Testis (tissue), 3 donors: ENCODE measurements around the gene ELOVL2. TPM values are rescaled to one million over a fixed set of nuclear protein-coding genes. Genes with fewer than 3 reads are reported as not detected.

Experiments used
- DNase-seq: peaks from one replicate; pipeline ENCODE4 v3.0.0-alpha.2; 2019
- H3K27ac ChIP-seq, 2 donors: fragments of 200-600 bp; sonication (generic); one replicate each; pipeline ENCODE4 v1.5.1; 2019
- H3K27me3 ChIP-seq: fragments of 200-600 bp; sonication (generic); one replicate; pipeline ENCODE4 v1.5.1; 2019
- H3K36me3 ChIP-seq: fragments of 200-600 bp; sonication (generic); one replicate; pipeline ENCODE4 v1.5.1; 2017; ENCODE audit warnings: low read depth; ENCODE audit errors: missing control alignments
- H3K4me1 ChIP-seq: fragments of 200-600 bp; sonication (generic); one replicate; pipeline ENCODE4 v1.5.1; 2019
- H3K4me3 ChIP-seq, 2 donors: fragments of 200-600 bp; sonication (generic); one replicate each; pipeline ENCODE4 v1.5.1; 2017 to 2019
- H3K9me3 ChIP-seq: fragments of 200-600 bp; sonication (generic); one replicate; pipeline ENCODE4 v1.5.1; 2017
- POLR2A ChIP-seq: fragments of 450-650 bp; IDR thresholded peaks from one replicate; pipeline ENCODE4 v1.6.1; 2017; ENCODE audit warnings: antibody characterized with exemption, mild to moderate bottlenecking, moderate library complexity
- WGBS, 2 donors: methylation state at CpG; one replicate each; pipeline ENCODE4 v1.1.5; 2018; 5-methylcytosine and 5-hydroxymethylcytosine counted together
- intact Hi-C: fragments of 100-400 bp; cut with DNase I; formaldehyde crosslinking; loops from one replicate; pipeline ENCODE4 v1.15.1; 2023; ENCODE audit warnings: low total_unique reads
- polyA plus RNA-seq: library from polyadenylated mRNA; stranded (reverse); fragments of 350-450 nt; fragmentation: Illumina TruSeq; extraction: RNeasy Lipid Tissue Mini Kit (QIAGEN cat#74804); gene quantifications from one replicate; pipeline ENCODE4 v1.2.3, GENCODE V29; 2014; ENCODE audit warnings: low read depth, low replicate concordance; ENCODE audit not compliant: insufficient read depth
- total RNA-seq, 2 donors: library from RNA; depleted of rRNA; stranded (reverse); fragments of >200 nt; gene quantifications; one replicate each; pipeline ENCODE4 v1.2.3, GENCODE V29; 2016
- TF ChIP-seq, protein P1 (sequence below), 3 experiments: fragments of 450-650 bp in 2 of 3; fragments of 200-600 bp in 1 of 3; sonication (generic) in 1 of 3; IDR thresholded peaks; one replicate each; pipeline ENCODE4 v1.5.1; 2016 to 2019; ENCODE audit warnings: antibody characterized with exemption in 3 of 3, mild to moderate bottlenecking in 2 of 3, moderate library complexity in 1 of 3

Gene ELOVL2
- total and polyA plus RNA-seq, 3 donors from 2014 or later = 25.0 to 30.7 (median 26.7) TPM

- peaks cover 29% of the 10 kb centered on the region for H3K4me1 ChIP-seq
- 86 to 92% methylated on average over 2 of the region's 2 CpGs for WGBS, 2 donors
- H3K9me3 ChIP-seq = no peaks in the 10 kb centered on the region
- TF ChIP-seq, protein P1, sequence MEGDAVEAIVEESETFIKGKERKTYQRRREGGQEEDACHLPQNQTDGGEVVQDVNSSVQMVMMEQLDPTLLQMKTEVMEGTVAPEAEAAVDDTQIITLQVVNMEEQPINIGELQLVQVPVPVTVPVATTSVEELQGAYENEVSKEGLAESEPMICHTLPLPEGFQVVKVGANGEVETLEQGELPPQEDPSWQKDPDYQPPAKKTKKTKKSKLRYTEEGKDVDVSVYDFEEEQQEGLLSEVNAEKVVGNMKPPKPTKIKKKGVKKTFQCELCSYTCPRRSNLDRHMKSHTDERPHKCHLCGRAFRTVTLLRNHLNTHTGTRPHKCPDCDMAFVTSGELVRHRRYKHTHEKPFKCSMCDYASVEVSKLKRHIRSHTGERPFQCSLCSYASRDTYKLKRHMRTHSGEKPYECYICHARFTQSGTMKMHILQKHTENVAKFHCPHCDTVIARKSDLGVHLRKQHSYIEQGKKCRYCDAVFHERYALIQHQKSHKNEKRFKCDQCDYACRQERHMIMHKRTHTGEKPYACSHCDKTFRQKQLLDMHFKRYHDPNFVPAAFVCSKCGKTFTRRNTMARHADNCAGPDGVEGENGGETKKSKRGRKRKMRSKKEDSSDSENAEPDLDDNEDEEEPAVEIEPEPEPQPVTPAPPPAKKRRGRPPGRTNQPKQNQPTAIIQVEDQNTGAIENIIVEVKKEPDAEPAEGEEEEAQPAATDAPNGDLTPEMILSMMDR (IDR thresholded peaks at IDR 0.05) = no peak
- no peak for TF ChIP-seq POLR2A
- no peak overlapping the region for H3K27ac ChIP-seq
- no peaks in the 10 kb centered on the region for H3K36me3 ChIP-seq
- H3K27me3 ChIP-seq = no peaks in the 10 kb centered on the region
- no peak for DNase-seq
- intact Hi-C loops = no loop called here
- H3K4me3 ChIP-seq = no peak overlapping the region
These were observed 25.9 kb downstream of the ELOVL2 start for GRCh38 chr6:11018225-11018624.

GRCh38 chr6:11017090-11017489 is 27.0 kb downstream of the ELOVL2 start:
- Histone ChIP-seq H3K27me3 (no peaks in the 10 kb centered on the region), H3K4me3 (no peak overlapping the region), H3K36me3 (no peaks in the 10 kb centered on the region), H3K27ac (peak overlapping the region in 1 of 2 donors; percentile 21), H3K9me3 (no peaks in the 10 kb centered on the region), H3K4me1 (peaks cover 28% of the 10 kb centered on the region)
- intact Hi-C loops = no loop called here
- TF ChIP-seq, protein P1 (IDR thresholded peaks at IDR 0.05) = no peak
- no peak for TF ChIP-seq POLR2A
- 73 to 77% methylated on average over 3 of the region's 3 CpGs for WGBS, 2 donors
- no peak for DNase-seq

DNA sequence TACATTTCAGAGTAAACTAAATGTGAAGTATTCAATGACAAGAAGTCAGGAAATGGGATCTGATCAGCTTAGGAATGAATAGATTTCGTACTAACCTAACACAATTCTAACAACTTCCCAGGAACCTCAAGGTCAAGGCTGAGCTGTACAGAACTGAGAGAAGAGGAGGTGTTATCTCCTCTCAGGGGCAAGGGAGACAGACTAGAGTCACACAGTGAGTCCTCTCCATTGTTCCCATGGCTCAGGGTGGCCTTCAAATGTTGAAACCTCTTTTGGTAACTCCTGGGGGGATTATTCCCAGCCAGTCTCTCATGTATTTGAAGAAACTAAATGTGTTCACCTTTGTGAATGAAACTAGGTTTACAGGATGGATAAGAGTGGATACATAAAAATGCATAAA is 27.7 kb downstream of the ELOVL2 start:
- no peak for TF ChIP-seq POLR2A
- TF ChIP-seq, protein P1 (IDR thresholded peaks at IDR 0.05) = no peak
- Histone ChIP-seq H3K36me3 (no peaks in the 10 kb centered on the region), H3K4me1 (peaks cover 22% of the 10 kb centered on the region), H3K4me3 (no peak overlapping the region), H3K9me3 (no peaks in the 10 kb centered on the region), H3K27me3 (no peaks in the 10 kb centered on the region), H3K27ac (peak overlapping the region in 1 of 2 donors; percentile 21)
- WGBS, 2 donors = 29% methylated on average over 1 of the region's 1 CpG
- no peak for DNase-seq
- intact Hi-C loops = no loop called here

- peaks cover 11% of the 10 kb centered on the region for H3K4me1 ChIP-seq
- intact Hi-C loops = no loop called here
- no peaks in the 10 kb centered on the region for H3K36me3 ChIP-seq
- no peaks in the 10 kb centered on the region for H3K9me3 ChIP-seq
- no peaks in the 10 kb centered on the region for H3K27me3 ChIP-seq
- TF ChIP-seq POLR2A = no peak
- TF ChIP-seq, protein P1 (IDR thresholded peaks at IDR 0.05) = no peak
- DNase-seq = no peak
- no peak overlapping the region for H3K27ac ChIP-seq
- H3K4me3 ChIP-seq = no peak overlapping the region
These were observed 29.0 kb downstream of the ELOVL2 start for GRCh38 chr6:11015102-11015501.

DNA sequence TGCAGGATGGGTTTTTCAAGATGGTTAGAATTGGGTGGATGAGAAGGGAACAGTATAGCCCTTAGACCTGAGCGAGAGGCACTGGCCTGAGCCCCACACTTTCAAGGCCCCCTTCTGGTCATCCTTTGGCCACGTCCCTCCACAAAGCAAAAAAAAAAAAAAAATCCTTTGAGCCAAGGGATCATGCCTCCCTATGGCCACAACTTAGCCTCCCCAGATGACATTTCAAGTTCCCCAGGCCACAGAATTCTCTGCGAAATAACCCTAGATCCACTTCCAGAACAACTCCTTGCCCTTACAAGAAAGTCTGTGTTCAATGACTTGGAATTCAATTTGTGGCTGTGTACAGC is 30.4 kb downstream of the ELOVL2 start:
- intact Hi-C loops = no loop called here
- WGBS, 2 donors = 91 to 93% methylated on average over 3 of the region's 3 CpGs
- Histone ChIP-seq H3K4me1 (peaks cover 11% of the 10 kb centered on the region), H3K4me3 (no peak overlapping the region), H3K27me3 (no peaks in the 10 kb centered on the region), H3K9me3 (no peaks in the 10 kb centered on the region), H3K36me3 (no peaks in the 10 kb centered on the region), H3K27ac (no peak overlapping the region)
- DNase-seq = no peak
- no peak for TF ChIP-seq POLR2A
- TF ChIP-seq, protein P1 (IDR thresholded peaks at IDR 0.05) = no peak
